Astrocyte (in vitro differentiated cells and primary cell): ENCODE measurements around the gene SEMA7A. TPM values are rescaled to one million over a fixed set of nuclear protein-coding genes. Genes with fewer than 3 reads are reported as not detected.

Experiments
- DNase-seq: peaks from one replicate; pipeline ENCODE4 v3.0.0-alpha.2; 2010; ENCODE audit warnings: low read depth
- FAIRE-seq: peaks from 2 replicates; lab custom pipeline; 2011; peaks lifted over from hg19 to GRCh38; lab: Jason Lieb, UNC
- H2AFZ ChIP-seq: 2 replicates; pipeline ENCODE4 v1.6.0; 2012; ENCODE audit warnings: low read depth, low read length, inconsistent platforms
- H3K27ac ChIP-seq: 2 replicates; pipeline ENCODE4 v1.5.1; 2011; ENCODE audit warnings: low read depth, low read length, inconsistent platforms
- H3K27me3 ChIP-seq: 2 replicates; pipeline ENCODE4 v1.6.0; 2011; ENCODE audit warnings: low read length, inconsistent platforms; ENCODE audit not compliant: insufficient read depth
- H3K36me3 ChIP-seq: 2 replicates; pipeline ENCODE4 v1.5.1; 2011; ENCODE audit warnings: low read length, inconsistent platforms; ENCODE audit not compliant: insufficient read depth
- H3K4me1 ChIP-seq: 2 replicates; pipeline ENCODE4 v1.5.1; 2011; ENCODE audit warnings: low read length, inconsistent platforms; ENCODE audit not compliant: insufficient read depth
- H3K4me2 ChIP-seq: 2 replicates; pipeline ENCODE4 v1.6.0; 2012; ENCODE audit warnings: low read length, inconsistent platforms
- H3K4me3 ChIP-seq: 2 replicates; pipeline ENCODE4 v1.5.1; 2011; ENCODE audit warnings: low read depth, mild to moderate bottlenecking, low read length, inconsistent platforms; ENCODE audit not compliant: insufficient read depth
- H3K79me2 ChIP-seq: 2 replicates; pipeline ENCODE4 v1.6.0; 2012; ENCODE audit warnings: mild to moderate bottlenecking, low read length, inconsistent platforms; ENCODE audit not compliant: insufficient read depth
- H3K9ac ChIP-seq: 2 replicates; pipeline ENCODE4 v1.6.0; 2012; ENCODE audit warnings: mild to moderate bottlenecking, low read length, inconsistent platforms
- H3K9me3 ChIP-seq: 2 replicates; pipeline ENCODE4 v1.5.1; 2012; ENCODE audit warnings: low read depth, mild to moderate bottlenecking, low read length, inconsistent platforms; ENCODE audit not compliant: insufficient read depth
- H4K20me1 ChIP-seq: 2 replicates; pipeline ENCODE4 v1.6.0; 2012; ENCODE audit warnings: low read length, inconsistent platforms; ENCODE audit not compliant: insufficient read depth
- H3K27ac Mint-ChIP-seq: one replicate; pipeline ENCODE4 v1.8.0; 2021; ENCODE audit warnings: mild to moderate bottlenecking, mixed read lengths; ENCODE audit not compliant: unreplicated experiment
- H3K27me3 Mint-ChIP-seq: one replicate; pipeline ENCODE4 v1.8.0; 2021; ENCODE audit warnings: low read depth, mixed read lengths; ENCODE audit not compliant: unreplicated experiment
- H3K36me3 Mint-ChIP-seq: one replicate; pipeline ENCODE4 v1.8.0; 2021; ENCODE audit warnings: low read depth, mixed read lengths; ENCODE audit not compliant: unreplicated experiment
- H3K4me1 Mint-ChIP-seq: one replicate; pipeline ENCODE4 v1.8.0; 2021; ENCODE audit warnings: low read depth, mixed read lengths; ENCODE audit not compliant: unreplicated experiment
- H3K4me3 Mint-ChIP-seq: one replicate; pipeline ENCODE4 v1.8.0; 2021; ENCODE audit warnings: mild to moderate bottlenecking, moderate library complexity, mixed read lengths; ENCODE audit not compliant: unreplicated experiment
- H3K9me3 Mint-ChIP-seq: one replicate; pipeline ENCODE4 v1.8.0; 2021; ENCODE audit warnings: mild to moderate bottlenecking, mixed read lengths; ENCODE audit not compliant: unreplicated experiment
- EZH2 ChIP-seq: IDR thresholded peaks from 2 replicates; pipeline ENCODE4 v1.6.1; 2012; ENCODE audit warnings: mild to moderate bottlenecking, low read length, inconsistent platforms; ENCODE audit not compliant: insufficient read depth
- total RNA-seq: library from RNA; stranded (reverse); gene quantifications from 2 replicates; pipeline ENCODE4 v1.2.1, GENCODE V29; 2021
- TF ChIP-seq, protein P1 (sequence below): IDR thresholded peaks from 2 replicates; pipeline ENCODE4 v1.5.1; 2011; ENCODE audit warnings: low read depth, mild to moderate bottlenecking, inconsistent platforms, low read length, moderate library complexity; ENCODE audit not compliant: insufficient read depth

Gene SEMA7A
- total RNA-seq, 1 donor from 2014 or later: 26.7 TPM

DNA sequence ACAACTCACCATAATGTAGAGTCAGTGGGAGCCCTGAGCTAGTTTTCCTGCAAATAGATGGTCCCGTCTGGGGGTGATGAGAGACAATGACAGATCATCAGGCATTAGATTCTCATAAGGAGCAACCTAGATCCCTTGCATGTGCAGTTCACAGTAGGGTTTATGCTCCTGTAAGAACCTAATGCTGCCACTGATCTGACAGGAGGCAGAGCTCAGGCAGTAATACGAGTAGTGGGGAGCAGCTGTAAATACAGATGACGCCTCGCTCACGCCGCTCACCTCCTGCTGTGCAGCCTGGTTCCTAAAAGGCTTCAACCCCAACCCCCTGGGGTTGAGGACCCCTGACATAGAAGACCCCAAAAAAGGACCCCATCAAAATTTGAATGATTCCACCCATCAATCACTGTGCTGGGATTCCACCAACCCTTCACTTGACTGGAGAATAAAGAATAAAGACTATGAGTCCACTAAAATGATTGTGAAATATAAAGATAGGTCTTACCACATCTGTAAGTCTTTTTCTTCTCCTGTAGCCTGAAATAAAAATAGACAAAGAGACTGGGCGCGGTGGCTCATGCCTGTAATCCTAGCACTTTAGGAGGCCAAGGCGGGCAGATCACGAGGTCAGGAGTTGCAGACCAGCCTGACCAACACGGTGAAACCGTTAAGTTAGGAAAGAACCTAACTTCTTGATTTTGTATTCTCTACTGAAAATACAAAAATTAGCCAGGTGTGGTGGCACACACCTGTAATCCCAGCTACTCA, 37.1 kb upstream of the SEMA7A start:
- H3K9ac ChIP-seq: no peak overlapping the region
- no peaks in the 10 kb centered on the region for H3K36me3 ChIP-seq
- H3K9me3 Mint-ChIP-seq: no peaks in the 10 kb centered on the region
- H3K9me3 ChIP-seq: no peaks in the 10 kb centered on the region
- FAIRE-seq (no peak), DNase-seq (no peak)
- TF ChIP-seq, protein P1, sequence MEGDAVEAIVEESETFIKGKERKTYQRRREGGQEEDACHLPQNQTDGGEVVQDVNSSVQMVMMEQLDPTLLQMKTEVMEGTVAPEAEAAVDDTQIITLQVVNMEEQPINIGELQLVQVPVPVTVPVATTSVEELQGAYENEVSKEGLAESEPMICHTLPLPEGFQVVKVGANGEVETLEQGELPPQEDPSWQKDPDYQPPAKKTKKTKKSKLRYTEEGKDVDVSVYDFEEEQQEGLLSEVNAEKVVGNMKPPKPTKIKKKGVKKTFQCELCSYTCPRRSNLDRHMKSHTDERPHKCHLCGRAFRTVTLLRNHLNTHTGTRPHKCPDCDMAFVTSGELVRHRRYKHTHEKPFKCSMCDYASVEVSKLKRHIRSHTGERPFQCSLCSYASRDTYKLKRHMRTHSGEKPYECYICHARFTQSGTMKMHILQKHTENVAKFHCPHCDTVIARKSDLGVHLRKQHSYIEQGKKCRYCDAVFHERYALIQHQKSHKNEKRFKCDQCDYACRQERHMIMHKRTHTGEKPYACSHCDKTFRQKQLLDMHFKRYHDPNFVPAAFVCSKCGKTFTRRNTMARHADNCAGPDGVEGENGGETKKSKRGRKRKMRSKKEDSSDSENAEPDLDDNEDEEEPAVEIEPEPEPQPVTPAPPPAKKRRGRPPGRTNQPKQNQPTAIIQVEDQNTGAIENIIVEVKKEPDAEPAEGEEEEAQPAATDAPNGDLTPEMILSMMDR: no peak
- TF ChIP-seq EZH2: no peak
- no peak overlapping the region for H3K27ac ChIP-seq
- no peaks in the 10 kb centered on the region for H4K20me1 ChIP-seq
- H3K4me1 Mint-ChIP-seq: no peaks in the 10 kb centered on the region
- peaks cover 5% of the 10 kb centered on the region for H3K36me3 Mint-ChIP-seq
- no peak overlapping the region for H2AFZ ChIP-seq
- H3K4me1 ChIP-seq: no peaks in the 10 kb centered on the region
- H3K27me3 Mint-ChIP-seq: no peaks in the 10 kb centered on the region
- no peak overlapping the region for H3K4me3 Mint-ChIP-seq
- no peaks in the 10 kb centered on the region for H3K27me3 ChIP-seq
- no peak overlapping the region for H3K4me3 ChIP-seq
- H3K4me2 ChIP-seq: no peak overlapping the region
- H3K27ac Mint-ChIP-seq: no peak overlapping the region
- no peaks in the 10 kb centered on the region for H3K79me2 ChIP-seq

DNA sequence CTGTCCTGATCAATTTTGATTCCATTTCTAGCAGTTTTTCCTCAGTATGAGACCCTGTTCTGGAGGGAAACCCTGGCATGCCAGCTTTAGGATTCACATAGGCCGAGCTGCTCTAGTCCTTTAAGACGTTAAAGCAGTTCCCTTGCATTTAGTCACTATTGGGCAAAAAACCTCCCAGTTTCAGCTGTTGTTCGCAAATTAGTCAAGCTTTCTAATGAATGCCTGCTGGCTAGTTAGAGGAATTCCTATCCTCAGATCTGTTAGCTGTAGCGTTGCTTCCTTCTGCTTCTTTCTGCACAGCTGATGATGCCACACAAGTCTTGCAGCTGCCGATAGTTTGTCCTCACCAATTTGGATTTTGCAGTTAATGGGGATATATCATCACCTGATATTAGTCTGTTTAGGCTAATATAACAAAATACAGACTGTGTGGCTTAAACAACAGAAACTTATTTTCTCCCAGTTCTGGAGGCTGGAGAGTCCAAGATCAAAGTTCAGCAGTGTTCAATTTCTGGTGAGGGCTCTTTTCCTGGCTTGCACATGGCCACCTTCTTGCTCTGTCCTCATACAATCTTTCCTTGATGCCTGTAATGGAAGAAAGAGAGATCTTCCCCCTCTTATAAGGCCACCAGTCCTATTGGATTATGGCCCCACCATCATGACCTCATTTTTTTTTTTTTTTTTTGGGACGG, 34.7 kb upstream of the SEMA7A start:
- Histone ChIP-seq H2AFZ (no peak overlapping the region), H3K27me3 (no peaks in the 10 kb centered on the region), H3K4me2 (no peak overlapping the region), H3K9me3 (no peaks in the 10 kb centered on the region), H3K36me3 (no peaks in the 10 kb centered on the region), H3K79me2 (peaks cover 5% of the 10 kb centered on the region), H4K20me1 (no peaks in the 10 kb centered on the region), H3K4me3 (no peak overlapping the region), H3K9ac (no peak overlapping the region), H3K4me1 (no peaks in the 10 kb centered on the region), H3K27ac (no peak overlapping the region)
- DNase-seq (no peak), FAIRE-seq (no peak)
- Mint-ChIP-seq H3K36me3 (peaks cover 4% of the 10 kb centered on the region), H3K4me1 (no peaks in the 10 kb centered on the region), H3K4me3 (no peak overlapping the region), H3K27ac (no peak overlapping the region), H3K9me3 (no peaks in the 10 kb centered on the region), H3K27me3 (no peaks in the 10 kb centered on the region)
- no peak for TF ChIP-seq EZH2
- TF ChIP-seq, protein P1: no peak

DNA sequence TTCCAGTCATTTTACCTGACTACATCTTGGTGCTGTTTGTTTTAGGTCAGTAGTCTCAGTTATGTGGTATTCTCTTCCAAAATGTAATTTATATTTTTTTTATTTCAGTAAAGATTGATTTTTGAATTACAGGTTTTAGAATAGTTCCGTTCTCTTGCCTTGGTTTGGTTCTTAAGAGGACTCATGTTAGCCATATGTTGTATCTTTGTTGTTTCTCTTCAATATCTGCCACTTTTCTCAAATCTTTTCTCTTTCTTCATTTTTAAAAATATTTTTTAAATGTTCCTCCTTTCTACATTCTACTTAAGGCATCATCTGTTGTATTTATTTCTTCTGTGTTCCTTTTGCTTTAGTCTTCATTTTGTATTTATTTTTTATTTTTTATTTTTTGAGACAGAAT, 32.8 kb upstream of the SEMA7A start:
- H3K9ac ChIP-seq: no peak overlapping the region
- Mint-ChIP-seq H3K36me3 (peaks cover 2% of the 10 kb centered on the region), H3K27ac (no peak overlapping the region), H3K4me1 (peaks cover 4% of the 10 kb centered on the region), H3K27me3 (no peaks in the 10 kb centered on the region), H3K4me3 (no peak overlapping the region), H3K9me3 (no peaks in the 10 kb centered on the region)
- no peak overlapping the region for H3K4me2 ChIP-seq
- H3K4me3 ChIP-seq: no peak overlapping the region
- H3K79me2 ChIP-seq: peaks cover 9% of the 10 kb centered on the region
- H3K27ac ChIP-seq: no peak overlapping the region
- H3K9me3 ChIP-seq: no peaks in the 10 kb centered on the region
- TF ChIP-seq, protein P1: no peak
- TF ChIP-seq EZH2: no peak
- H3K4me1 ChIP-seq: no peaks in the 10 kb centered on the region
- no peak overlapping the region for H2AFZ ChIP-seq
- H4K20me1 ChIP-seq: no peaks in the 10 kb centered on the region
- no peaks in the 10 kb centered on the region for H3K36me3 ChIP-seq
- no peaks in the 10 kb centered on the region for H3K27me3 ChIP-seq
- DNase-seq: no peak
- FAIRE-seq: no peak
